Osteocyte (in vitro differentiated cells): Measurements from ENCODE around the gene EWSR1. TPM values are rescaled to one million over a fixed set of nuclear protein-coding genes. Genes with fewer than 3 reads are reported as not detected.
A peak's percentile ranks its signal among the peaks of the same experiment; 100 is the strongest.

Source experiments
- DNase-seq: peaks from one replicate; pipeline ENCODE4 v3.0.0; 2021; ENCODE audit warnings: mixed read lengths; ENCODE audit not compliant: unreplicated experiment; ENCODE audit errors: extremely low spot score
- H3K27ac Mint-ChIP-seq: one replicate; pipeline ENCODE4 v1.8.0; 2021; ENCODE audit warnings: mild to moderate bottlenecking, mixed read lengths; ENCODE audit not compliant: unreplicated experiment
- H3K27me3 Mint-ChIP-seq: one replicate; pipeline ENCODE4 v1.8.0; 2021; ENCODE audit warnings: mixed read lengths; ENCODE audit not compliant: unreplicated experiment
- H3K36me3 Mint-ChIP-seq: one replicate; pipeline ENCODE4 v1.8.0; 2021; ENCODE audit warnings: mixed read lengths; ENCODE audit not compliant: unreplicated experiment
- H3K4me1 Mint-ChIP-seq: one replicate; pipeline ENCODE4 v1.8.0; 2021; ENCODE audit warnings: mixed read lengths; ENCODE audit not compliant: unreplicated experiment
- H3K4me3 Mint-ChIP-seq: one replicate; pipeline ENCODE4 v1.8.0; 2021; ENCODE audit warnings: mild to moderate bottlenecking, moderate library complexity, mixed read lengths; ENCODE audit not compliant: unreplicated experiment
- H3K9me3 Mint-ChIP-seq: one replicate; pipeline ENCODE4 v1.8.0; 2021; ENCODE audit warnings: mixed read lengths; ENCODE audit not compliant: unreplicated experiment
- microRNA-seq: library from miRNA; unstranded; fragments of <30 nt; microRNA quantifications from one replicate; pipeline ENCODE4 v1.1.0, GENCODE V29; 2020; ENCODE audit not compliant: unreplicated experiment
- total RNA-seq: library from RNA; stranded (reverse); gene quantifications from 2 replicates; pipeline ENCODE4 v1.2.1, GENCODE V29; 2021
- TF ChIP-seq, protein P1 (sequence below): fragments of 200-600 bp; sonication (generic); IDR thresholded peaks from 2 replicates; pipeline ENCODE4 v1.5.0; 2021; ENCODE audit warnings: antibody characterized with exemption, mild to moderate bottlenecking, moderate library complexity

EWSR1 gene
- total RNA-seq, 1 donor from 2014 or later = 228 TPM

DNA sequence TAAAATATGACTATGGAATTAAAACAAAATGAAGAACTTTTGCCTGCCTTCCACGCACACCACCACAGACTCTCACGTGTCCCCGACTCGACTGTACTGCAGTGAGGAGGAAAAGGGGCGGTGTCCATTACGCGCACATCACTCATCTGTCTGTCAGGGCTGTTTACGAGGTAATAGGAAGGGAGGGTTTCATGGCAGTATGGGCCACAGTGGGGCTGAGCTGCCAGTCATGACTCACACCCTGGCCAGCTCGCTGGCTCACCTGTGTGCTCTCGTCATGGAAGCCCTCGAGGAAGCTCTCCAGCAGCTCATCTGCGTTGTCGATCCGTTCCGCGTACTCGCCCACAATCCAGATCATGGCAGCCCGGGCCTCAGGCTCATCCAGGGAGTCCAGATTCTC is 80.9 kb downstream of the EWSR1 start:
- Mint-ChIP-seq H3K4me3 (no peak overlapping the region), H3K27me3 (no peaks in the 10 kb centered on the region), H3K4me1 (peaks cover 9% of the 10 kb centered on the region), H3K9me3 (no peaks in the 10 kb centered on the region), H3K27ac (no peak overlapping the region), H3K36me3 (peaks cover 27% of the 10 kb centered on the region)
- no peak for DNase-seq
- TF ChIP-seq, protein P1, sequence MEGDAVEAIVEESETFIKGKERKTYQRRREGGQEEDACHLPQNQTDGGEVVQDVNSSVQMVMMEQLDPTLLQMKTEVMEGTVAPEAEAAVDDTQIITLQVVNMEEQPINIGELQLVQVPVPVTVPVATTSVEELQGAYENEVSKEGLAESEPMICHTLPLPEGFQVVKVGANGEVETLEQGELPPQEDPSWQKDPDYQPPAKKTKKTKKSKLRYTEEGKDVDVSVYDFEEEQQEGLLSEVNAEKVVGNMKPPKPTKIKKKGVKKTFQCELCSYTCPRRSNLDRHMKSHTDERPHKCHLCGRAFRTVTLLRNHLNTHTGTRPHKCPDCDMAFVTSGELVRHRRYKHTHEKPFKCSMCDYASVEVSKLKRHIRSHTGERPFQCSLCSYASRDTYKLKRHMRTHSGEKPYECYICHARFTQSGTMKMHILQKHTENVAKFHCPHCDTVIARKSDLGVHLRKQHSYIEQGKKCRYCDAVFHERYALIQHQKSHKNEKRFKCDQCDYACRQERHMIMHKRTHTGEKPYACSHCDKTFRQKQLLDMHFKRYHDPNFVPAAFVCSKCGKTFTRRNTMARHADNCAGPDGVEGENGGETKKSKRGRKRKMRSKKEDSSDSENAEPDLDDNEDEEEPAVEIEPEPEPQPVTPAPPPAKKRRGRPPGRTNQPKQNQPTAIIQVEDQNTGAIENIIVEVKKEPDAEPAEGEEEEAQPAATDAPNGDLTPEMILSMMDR = no peak

Small RNA genes lying within 50 kb of the gene (microRNA-seq; reads per million reads assigned to microRNA genes)
- 12.1 reads per million, percentile 18 among the genes with 10 or more reads in this experiment for gene MIR3653

Other genes with a start within 250 kb of the EWSR1 start
- not detected in 2 replicates for gene C22orf31, start 206.4 kb upstream of the EWSR1 start, total RNA-seq
- gene KREMEN1, start 195.2 kb upstream of the EWSR1 start, total RNA-seq = 2.9 and 5.4 TPM in 2 replicates
- 0.42 and 0.51 TPM in 2 replicates for gene EMID1, start 62.4 kb upstream of the EWSR1 start, total RNA-seq
- gene RHBDD3, start 287 bp upstream of the EWSR1 start, total RNA-seq = 41.0 and 45.8 TPM in 2 replicates
- gene GAS2L1, start 38.4 kb downstream of the EWSR1 start, total RNA-seq = 21.6 and 22.3 TPM in 2 replicates
- gene RASL10A, start 47.4 kb downstream of the EWSR1 start, total RNA-seq = not detected in 2 replicates
- gene AP1B1, start 120.3 kb downstream of the EWSR1 start, total RNA-seq = 42.0 and 45.4 TPM in 2 replicates
- not detected in 2 replicates for gene RFPL1, start 170.3 kb downstream of the EWSR1 start, total RNA-seq
- 0.62 and 1.4 TPM in 2 replicates for gene NEFH, start 211.9 kb downstream of the EWSR1 start, total RNA-seq